HG02938 (cell line): ENCODE measurements around the gene C19orf38.
"Not testable (repeated sequence)": the region's sequence is repeated elsewhere in the genome, so short reads cannot be mapped to it uniquely, and the experiment has no call there.

ENCODE experiments used
- ATAC-seq: cut with Tn5 transposase; IDR thresholded peaks from one replicate; pipeline ENCODE4 v1.9.1; 2021; ENCODE audit warnings: mild to moderate bottlenecking, moderate library complexity; ENCODE audit not compliant: unreplicated experiment

Gene C19orf38

DNA sequence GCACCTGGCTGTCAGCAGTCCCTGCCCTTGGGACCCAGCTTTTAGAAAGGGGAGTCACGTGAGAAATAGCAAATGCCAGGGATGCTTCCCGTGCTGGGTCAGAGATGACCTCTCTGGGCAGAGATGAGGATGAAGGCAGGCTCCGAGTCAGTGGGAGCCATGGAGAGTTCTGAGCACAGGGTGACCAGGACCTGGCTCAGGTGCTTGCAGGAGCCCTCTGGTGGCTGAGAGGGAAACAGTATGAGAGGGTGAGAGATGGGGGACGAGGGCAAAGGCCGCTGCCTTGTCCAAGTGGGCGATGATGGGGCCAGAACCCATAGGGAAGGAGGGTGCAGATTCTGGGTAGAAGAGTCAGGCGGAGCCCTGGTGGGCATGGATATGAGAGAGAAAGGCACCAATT lies 28.0 kb upstream of the C19orf38 start:
- no peak for ATAC-seq

GRCh38 chr19:10823690-10824089 lies 24.5 kb upstream of the C19orf38 start:
- no peak for ATAC-seq

GRCh38 chr19:10826231-10826630 lies 22.0 kb upstream of the C19orf38 start:
- ATAC-seq, result no peak

GRCh38 chr19:10826846-10827245 lies 21.4 kb upstream of the C19orf38 start:
- no peak for ATAC-seq

DNA sequence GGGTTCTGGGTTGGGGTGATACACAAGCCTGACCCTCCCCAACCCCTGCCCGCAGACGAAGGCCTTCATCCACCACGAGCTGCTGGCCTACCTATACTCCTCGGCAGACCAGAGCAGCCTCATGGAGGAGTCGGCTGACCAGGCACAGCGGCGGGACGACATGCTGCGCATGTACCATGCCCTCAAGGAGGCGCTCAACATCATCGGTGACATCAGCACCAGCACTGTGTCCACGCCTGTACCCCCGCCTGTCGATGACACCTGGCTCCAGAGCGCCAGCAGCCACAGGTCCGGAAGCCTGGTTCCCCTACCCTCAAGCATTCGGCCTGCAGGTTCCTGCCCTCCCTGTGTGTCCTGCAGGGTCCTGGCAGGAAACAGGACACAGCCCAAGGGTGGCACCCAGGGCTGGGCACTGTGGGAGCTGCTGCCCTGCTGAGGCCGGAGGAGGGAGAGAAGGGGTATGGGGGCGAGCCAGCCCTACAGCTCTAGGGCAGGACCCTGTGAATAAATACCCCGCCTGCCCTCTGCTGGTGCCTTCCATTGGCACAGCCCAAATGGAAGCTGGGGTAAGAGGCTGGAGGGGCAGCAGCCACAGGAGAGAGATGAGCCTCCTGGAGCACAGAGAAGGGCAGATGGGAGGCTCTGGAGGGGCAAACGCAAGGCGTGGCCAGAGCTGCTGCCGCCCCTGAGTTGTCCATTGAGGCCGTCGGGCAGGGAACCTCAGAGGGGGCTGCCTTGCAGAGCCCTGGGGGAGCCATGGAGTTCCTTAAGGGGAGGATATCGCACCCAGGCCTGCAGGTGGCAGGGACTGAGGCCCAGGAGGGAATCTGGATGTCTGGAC lies 19.0 kb upstream of the C19orf38 start:
- no peak for ATAC-seq

- ATAC-seq, result no peak
Observed at GRCh38 chr19:10829967-10830366, 18.2 kb upstream of the C19orf38 start.

DNA sequence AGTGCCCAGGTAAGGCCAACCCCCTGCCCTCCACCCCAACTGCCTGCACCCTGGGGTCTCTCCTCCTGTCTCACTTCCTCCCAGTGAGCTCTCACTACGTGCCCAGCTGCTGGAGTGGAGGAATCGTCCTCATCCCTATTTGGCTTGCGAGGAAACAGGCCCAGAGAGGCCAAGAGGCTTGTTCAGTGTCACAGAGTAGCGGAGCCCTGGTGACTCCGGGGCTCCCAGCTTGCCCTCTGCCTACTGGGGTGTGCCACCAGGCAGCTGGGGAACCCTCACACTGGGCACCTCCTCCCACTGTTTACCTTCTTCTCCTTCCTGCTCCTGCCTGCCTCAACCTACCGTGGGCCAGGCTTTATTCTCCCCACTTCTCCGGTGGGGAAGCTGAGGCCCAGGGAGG lies 17.8 kb upstream of the C19orf38 start:
- ATAC-seq, result no peak

GRCh38 chr19:10830931-10831779 lies 17.1 kb upstream of the C19orf38 start:
- ATAC-seq, result no peak

DNA sequence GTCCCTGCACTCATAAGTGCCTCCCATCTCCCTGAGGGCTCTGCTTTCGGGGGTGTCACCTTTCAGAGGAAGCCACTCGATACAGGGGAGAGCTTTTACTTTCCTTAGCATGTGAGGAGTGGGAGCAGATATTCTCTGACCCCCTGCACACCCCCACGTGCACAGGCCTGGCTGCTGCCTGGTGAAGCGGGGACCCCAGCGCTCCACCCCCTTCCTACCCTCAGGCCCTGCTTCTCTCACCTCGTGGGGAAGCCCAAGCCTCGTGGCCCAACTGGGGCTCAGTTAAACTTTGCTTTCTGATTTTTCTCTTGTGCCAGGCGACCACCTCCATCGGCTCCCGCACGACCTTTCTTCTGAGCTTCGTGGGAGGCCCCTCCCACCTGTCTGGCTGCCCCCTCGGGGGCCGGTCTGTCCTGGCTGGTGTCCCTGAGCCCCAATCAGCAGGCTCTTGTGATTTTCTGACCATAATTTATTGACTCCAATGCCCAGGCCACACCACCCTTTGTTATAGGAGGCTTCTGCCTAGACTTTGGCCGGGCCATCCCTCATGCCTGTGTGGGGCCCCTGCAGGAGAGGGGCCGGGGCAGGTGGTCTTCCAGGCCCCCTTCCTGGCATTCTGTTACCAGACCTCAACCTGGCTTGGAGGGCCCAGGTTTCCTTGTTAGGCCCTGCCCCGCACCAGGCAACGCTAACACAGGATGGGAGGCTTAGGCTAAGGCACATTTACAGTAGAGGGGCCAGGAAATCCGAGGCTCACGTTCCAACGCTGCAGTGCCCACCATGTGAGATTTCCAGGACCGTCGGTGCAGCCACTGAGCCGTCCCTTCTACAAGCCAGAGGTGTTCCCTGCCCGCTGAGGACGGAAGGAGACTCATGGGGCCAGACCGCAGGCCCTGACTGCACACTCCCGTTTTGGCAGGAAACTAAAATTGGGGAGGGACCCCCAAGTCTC lies 16.0 kb upstream of the C19orf38 start:
- no peak for ATAC-seq

DNA sequence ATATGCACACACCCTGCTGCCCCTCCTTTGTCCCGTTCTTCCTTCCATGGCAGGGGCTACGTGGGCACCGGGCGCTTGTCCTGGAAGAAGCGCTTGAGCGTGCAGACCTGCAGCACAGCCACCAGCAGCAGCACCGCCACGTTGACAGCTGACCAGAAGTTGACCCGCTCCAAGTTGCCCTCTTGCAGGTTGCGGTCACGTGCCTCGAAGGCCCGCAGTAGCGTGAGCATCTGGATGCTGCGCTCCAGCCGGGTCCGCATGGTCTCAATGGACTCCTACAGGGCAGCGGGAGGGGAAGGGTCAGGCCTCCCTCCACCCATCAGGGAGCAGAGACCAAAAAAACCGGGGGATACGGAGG lies 15.3 kb upstream of the C19orf38 start:
- ATAC-seq, result no peak

- ATAC-seq, result no peak
Observed at GRCh38 chr19:10835089-10835753, 13.0 kb upstream of the C19orf38 start.

- ATAC-seq, result peak; percentile 85
Observed at GRCh38 chr19:10835754-10836478, 12.3 kb upstream of the C19orf38 start, which contains the start of gene TMED1. Gene TMED1, minus strand, starts transcription at chr19:10836212. Its CDS starts 21 bp downstream, at chr19:10836191.

GRCh38 chr19:10836479-10837330 lies 11.5 kb upstream of the C19orf38 start:
- no peak for ATAC-seq

GRCh38 chr19:10837649-10838048 lies 10.6 kb upstream of the C19orf38 start:
- ATAC-seq, result not testable (repeated sequence)

DNA sequence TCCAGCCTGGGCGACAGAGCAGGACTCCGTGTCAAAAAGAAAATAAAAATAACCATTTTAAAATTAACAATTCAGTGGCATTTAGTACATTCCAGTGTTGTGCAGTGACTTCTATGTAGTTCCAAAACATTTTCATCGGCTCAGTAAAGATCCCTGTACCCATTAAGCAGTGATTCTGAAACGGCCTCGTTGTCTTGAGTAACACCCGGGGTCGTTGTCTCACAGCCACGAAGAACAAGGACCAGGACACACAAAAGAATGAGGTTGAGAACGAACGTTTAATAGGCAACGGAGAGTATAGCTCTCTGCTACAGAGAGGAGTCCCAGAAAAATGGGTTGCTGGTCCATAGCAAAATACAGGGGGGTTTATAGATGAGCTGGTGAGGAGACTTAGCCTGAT lies 9.8 kb upstream of the C19orf38 start:
- ATAC-seq, result no peak

- no peak for ATAC-seq
Observed at GRCh38 chr19:10839114-10840050, 8.8 kb upstream of the C19orf38 start.

GRCh38 chr19:10842788-10843187 lies 5.4 kb upstream of the C19orf38 start:
- ATAC-seq, result no peak
